Upper lobe of right lung (tissue), 1 donor: ENCODE measurements around the gene SLC51A. TPM values are rescaled to one million over a fixed set of nuclear protein-coding genes. Genes with fewer than 3 reads are reported as not detected.
A peak's percentile ranks its signal among the peaks of the same experiment; 100 is the strongest.

Source experiments
- ATAC-seq: fragments of 200-7000 bp; cut with Tn5 transposase; one replicate; pipeline ENCODE4 v1.9.1; 2020; ENCODE audit warnings: mild to moderate bottlenecking, moderate library complexity
- DNase-seq: peaks from one replicate; pipeline ENCODE4 v3.0.0-alpha.2; 2020
- H3K27ac ChIP-seq: fragments of 200-600 bp; one replicate; pipeline ENCODE4 v1.8.0; 2022
- H3K27me3 ChIP-seq: fragments of 200-600 bp; one replicate; pipeline ENCODE4 v1.8.0; 2022; ENCODE audit warnings: mild to moderate bottlenecking
- H3K36me3 ChIP-seq: fragments of 200-600 bp; one replicate; pipeline ENCODE4 v1.8.0; 2022
- H3K4me1 ChIP-seq: fragments of 200-600 bp; one replicate; pipeline ENCODE4 v1.8.0; 2022
- H3K4me3 ChIP-seq: fragments of 200-600 bp; one replicate; pipeline ENCODE4 v1.8.0; 2022; ENCODE audit warnings: mild to moderate bottlenecking
- H3K9me3 ChIP-seq: fragments of 200-600 bp; one replicate; pipeline ENCODE4 v1.8.0; 2022
- CTCF ChIP-seq: fragments of 200-600 bp; IDR thresholded peaks from one replicate; pipeline ENCODE4 v1.8.0; 2022; ENCODE audit warnings: antibody characterized with exemption
- intact Hi-C: fragments of 100-400 bp; cut with DNase I; formaldehyde crosslinking; loops from one replicate; pipeline ENCODE4 v1.11.0; 2022
- total RNA-seq: library from RNA; stranded (reverse); fragmentation: NEBNext Ultra II Directional; extraction: Animal tissue kit (Norgen Biotek cat#: 25700); gene quantifications from one replicate; pipeline ENCODE4 v1.2.1, GENCODE V29; 2021
- donor health status: DM: no; HTN: yes; CAD: no; lungs with severe emphysema.

SLC51A gene
- total RNA-seq, 1 donor from 2014 or later: not detected

- Histone ChIP-seq H3K27ac (no peak overlapping the region), H3K36me3 (peaks cover 66% of the 10 kb centered on the region), H3K27me3 (no peaks in the 10 kb centered on the region), H3K4me3 (no peak overlapping the region), H3K9me3 (no peaks in the 10 kb centered on the region), H3K4me1 (no peaks in the 10 kb centered on the region)
- intact Hi-C loops: no loop called here
- ATAC-seq: no peak
- DNase-seq: no peak
- no peak for TF ChIP-seq CTCF
These were observed 47.5 kb downstream of the SLC51A start for GRCh38 chr3:196263819-196264218.

- H3K36me3 ChIP-seq: peaks cover 77% of the 10 kb centered on the region
- intact Hi-C loops: no loop called here
- no peak for TF ChIP-seq CTCF
- H3K4me3 ChIP-seq: no peak overlapping the region
- no peak overlapping the region for H3K27ac ChIP-seq
- no peak for DNase-seq
- peak; percentile 58 for ATAC-seq
- H3K9me3 ChIP-seq: no peaks in the 10 kb centered on the region
- H3K4me1 ChIP-seq: no peaks in the 10 kb centered on the region
- H3K27me3 ChIP-seq: no peaks in the 10 kb centered on the region
These were observed 52.2 kb downstream of the SLC51A start for GRCh38 chr3:196268284-196269163.

- H3K9me3 ChIP-seq: no peaks in the 10 kb centered on the region
- peaks cover 58% of the 10 kb centered on the region for H3K36me3 ChIP-seq
- H3K4me1 ChIP-seq: peaks cover 5% of the 10 kb centered on the region
- no peak for TF ChIP-seq CTCF
- no peak overlapping the region for H3K4me3 ChIP-seq
- no peaks in the 10 kb centered on the region for H3K27me3 ChIP-seq
- intact Hi-C loops: no loop called here
- ATAC-seq (no peak), DNase-seq (no peak)
- H3K27ac ChIP-seq: no peak overlapping the region
These were observed 54.2 kb downstream of the SLC51A start for GRCh38 chr3:196270499-196270898.

- ATAC-seq: no peak
- Histone ChIP-seq H3K36me3 (peaks cover 35% of the 10 kb centered on the region), H3K9me3 (no peaks in the 10 kb centered on the region), H3K4me1 (peaks cover 5% of the 10 kb centered on the region), H3K27ac (no peak overlapping the region), H3K4me3 (no peak overlapping the region), H3K27me3 (no peaks in the 10 kb centered on the region)
- intact Hi-C loops: no loop called here
- no peak for TF ChIP-seq CTCF
- DNase-seq: no peak
These were observed 56.5 kb downstream of the SLC51A start for GRCh38 chr3:196272826-196273225.

GRCh38 chr3:196273655-196274054 is 57.3 kb downstream of the SLC51A start:
- no peak for DNase-seq
- ATAC-seq: no peak
- no peaks in the 10 kb centered on the region for H3K9me3 ChIP-seq
- intact Hi-C loops: no loop called here
- peaks cover 27% of the 10 kb centered on the region for H3K36me3 ChIP-seq
- TF ChIP-seq CTCF: no peak
- H3K4me3 ChIP-seq: no peak overlapping the region
- no peaks in the 10 kb centered on the region for H3K27me3 ChIP-seq
- H3K4me1 ChIP-seq: peaks cover 8% of the 10 kb centered on the region
- no peak overlapping the region for H3K27ac ChIP-seq
